GM21423 (cell line): ENCODE data around the gene LCAT.
"Not testable (repeated sequence)": the region's sequence is repeated elsewhere in the genome, so short reads cannot be mapped to it uniquely, and the experiment has no call there.

Source experiments
- ATAC-seq: cut with Tn5 transposase; IDR thresholded peaks from one replicate; pipeline ENCODE4 v1.9.1; 2021; ENCODE audit warnings: mild to moderate bottlenecking, moderate library complexity; ENCODE audit not compliant: unreplicated experiment

The LCAT gene

GRCh38 chr16:67915831-67916723, 27.8 kb downstream of the LCAT start:
- ATAC-seq, result no peak

GRCh38 chr16:67915496-67915769, 28.5 kb downstream of the LCAT start:
- ATAC-seq, result not testable (repeated sequence)

DNA sequence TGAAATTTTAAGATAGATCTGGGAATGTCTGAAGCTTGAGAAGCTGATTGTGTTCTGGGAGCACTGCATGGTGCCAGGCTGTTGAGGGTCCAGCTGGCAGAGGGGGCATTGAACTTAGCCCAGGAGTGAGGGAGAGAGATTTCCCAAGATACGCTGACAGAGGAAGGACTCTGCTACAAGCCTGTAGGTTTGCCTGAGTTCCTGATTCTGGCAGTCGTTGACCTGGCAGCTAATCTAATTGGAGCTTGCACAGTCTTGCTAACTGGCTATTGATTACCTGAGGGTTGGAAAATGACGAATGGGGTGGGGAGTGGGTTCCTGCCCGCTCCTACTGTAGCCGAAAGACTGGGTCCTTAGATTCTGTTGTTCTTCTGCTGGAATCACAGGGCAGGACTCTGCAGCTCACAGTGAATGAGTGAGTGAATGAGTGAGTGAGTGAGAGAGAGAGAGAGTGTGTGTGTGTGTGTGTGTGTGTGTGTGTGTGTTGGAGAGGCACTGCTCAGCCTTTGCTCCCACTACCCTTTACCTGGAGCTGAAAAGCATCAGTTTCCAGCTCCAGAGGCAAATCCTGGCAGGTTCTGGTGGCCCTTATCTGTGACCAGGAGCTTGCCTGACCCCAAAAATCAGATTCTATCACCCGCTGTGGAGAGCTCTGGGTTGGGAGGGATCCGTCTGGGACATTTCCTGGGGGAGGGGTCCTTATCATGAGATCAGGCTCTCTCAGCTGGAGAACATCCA, 29.0 kb downstream of the LCAT start:
- no peak for ATAC-seq

- ATAC-seq, result no peak
These were observed 33.8 kb downstream of the LCAT start for GRCh38 chr16:67910158-67910557.

- no peak for ATAC-seq
These were observed 34.7 kb downstream of the LCAT start for GRCh38 chr16:67909056-67909742.

DNA sequence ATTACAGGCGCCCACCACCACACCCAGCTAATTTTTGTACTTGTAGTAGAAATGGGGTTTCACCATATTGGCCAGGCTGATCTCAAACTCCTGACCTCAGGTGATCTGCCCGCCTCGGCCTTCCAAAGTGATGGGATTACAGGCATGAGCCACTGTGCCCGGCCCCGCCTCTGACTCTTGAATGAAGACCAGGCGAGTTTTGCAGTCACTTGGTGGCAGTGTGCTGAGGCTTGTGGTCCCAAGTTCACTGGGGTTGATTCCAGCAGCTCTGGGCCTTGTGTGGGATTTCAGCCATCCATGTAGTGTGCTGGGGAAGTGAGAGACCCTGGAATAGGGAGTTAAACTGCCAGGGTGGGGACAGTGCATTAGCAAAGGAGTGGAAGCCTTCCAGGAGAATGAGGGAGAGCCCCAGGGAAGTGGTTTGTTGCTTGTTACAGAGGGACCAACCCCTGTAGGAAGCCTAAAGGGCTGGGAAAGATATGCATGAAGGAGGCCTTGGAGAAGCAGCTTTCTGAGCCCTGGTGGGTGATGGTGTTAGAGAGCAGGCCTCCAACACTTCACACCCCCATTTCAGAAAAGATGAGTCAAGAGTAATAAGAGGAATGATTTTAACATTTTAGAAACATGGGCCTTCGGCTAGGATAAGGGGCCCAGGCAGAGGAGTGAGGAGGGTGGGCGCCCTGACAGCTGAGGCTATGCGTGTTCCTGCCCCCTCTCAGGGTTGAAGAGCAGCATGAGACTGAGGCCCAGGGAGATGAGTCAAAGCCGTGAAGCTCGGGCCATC, 36.3 kb downstream of the LCAT start:
- no peak for ATAC-seq

GRCh38 chr16:67902831-67903230, 41.1 kb downstream of the LCAT start:
- no peak for ATAC-seq

DNA sequence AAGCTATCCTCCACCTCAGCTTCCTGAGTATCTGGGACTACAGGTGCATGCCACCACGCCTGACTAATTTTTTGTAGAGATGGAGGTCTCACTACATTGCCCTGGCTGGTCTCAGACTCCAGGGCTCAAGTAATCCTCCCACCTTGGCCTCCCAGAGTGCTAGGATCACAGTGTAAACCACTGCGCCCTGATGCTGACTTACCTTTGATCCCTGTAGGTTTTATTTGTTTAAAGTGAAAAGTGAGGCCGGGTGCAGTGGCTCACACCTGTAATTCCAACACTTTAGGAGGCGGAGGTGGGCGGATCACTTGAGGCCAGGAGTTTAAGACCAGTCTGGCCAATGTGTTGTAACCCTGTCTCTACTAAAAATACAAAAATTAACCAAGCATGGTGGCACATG, 42.2 kb downstream of the LCAT start:
- ATAC-seq, result no peak

DNA sequence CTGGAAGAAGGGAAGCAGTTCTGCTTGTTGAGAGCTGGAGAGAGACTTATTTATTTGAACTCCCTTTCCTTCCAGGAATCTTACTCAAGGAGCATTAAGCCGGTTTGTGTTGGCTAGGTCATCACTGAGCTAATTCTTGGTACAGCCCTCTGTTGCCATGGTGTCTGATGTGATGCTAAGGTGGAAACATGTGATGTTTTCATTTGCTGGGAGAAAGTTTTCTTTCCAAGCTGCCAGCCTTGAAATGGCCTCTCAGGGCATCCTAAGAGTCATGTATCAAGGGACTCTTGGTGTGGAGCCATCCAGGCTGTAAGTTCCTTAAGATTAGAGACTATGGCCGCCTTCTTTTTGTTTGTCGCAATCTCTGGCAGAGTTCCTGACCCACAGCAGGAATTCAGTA, 46.7 kb downstream of the LCAT start:
- no peak for ATAC-seq

DNA sequence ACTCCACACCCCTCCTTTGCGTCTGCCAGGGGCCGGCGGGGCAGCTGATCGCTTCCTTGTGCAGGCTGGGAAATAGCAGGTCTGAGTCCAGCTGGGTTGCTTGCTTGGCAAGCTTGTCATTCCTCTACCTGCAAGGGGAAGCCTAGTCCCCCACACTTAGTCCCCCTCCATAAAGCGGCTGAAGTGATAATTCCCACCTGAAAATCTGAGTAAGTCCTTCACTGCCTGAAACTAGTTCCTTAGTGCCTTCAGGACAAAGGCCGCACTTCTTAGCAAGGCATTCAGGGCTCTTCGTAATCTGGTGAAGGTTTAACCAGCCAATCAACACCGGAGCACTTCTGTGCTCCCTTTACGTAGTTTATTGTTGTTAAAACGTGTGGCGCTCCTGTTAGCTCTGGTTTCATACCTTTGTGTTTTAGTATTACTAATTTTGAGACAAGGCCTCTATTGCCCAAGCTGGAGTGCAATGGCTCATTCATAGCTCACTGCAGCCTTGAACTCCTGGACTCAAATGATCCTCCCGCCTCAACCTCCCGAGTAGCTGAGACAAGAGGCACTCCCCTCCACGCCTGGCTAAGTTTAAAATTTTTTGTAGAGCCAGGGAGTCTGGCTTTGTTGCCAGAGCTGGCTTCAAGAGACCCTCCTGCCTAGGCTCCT, 50.0 kb downstream of the LCAT start:
- no peak for ATAC-seq

- peak; percentile 93 for ATAC-seq
These were observed 50.8 kb downstream of the LCAT start, which contains the start of gene PSKH1 for GRCh38 chr16:67892899-67893742. PSKH1 (plus strand) TSS chr16:67893254; CDS start chr16:67908750, 15,496 bp downstream.

DNA sequence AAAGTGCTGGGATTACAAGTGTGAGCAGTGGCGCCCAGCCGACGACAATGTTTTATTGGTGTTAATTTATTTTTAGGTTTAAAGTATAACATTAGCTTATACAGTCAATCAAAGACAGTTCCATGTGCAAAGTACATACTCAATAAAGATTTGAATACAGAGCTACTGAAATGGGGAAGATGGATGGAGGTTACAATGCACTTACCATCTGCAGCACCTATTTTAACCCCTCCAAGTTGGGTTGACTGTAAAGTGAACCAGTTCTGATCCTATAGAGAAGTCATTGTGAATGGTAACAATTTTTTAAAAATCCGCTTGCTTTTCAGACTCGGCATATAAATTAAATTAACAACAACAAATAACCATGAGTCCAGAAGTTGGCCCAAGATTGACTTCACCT, 51.5 kb downstream of the LCAT start:
- no peak for ATAC-seq
